ENCODE measurements around the gene CALN1. TPM values are rescaled to one million over a fixed set of nuclear protein-coding genes. Genes with fewer than 3 reads are reported as not detected.

The CALN1 gene
- total and polyA plus RNA-seq, 7 donors: 0.01 to 0.06 (median 0.02) TPM; not detected in 2

DNA sequence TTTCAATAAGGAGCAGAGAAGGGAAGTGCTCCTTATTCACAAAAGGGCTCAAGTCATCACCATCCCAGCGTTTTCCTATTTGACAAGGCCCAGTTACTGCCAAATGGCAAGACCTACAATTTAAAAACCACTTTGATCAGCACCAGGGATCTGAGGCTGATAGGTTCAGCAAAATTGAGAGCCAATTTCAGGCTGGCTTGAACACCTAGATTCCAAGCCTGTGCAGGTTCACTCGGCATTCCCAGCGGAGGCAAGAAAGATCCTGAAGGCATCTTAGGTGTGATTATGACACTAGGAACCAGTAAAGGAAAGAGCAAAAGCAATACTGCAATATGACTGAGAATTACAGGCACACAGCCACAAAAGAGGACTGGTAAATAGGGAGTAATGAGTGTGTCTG lies 441.4 kb downstream of the CALN1 start:
- Histone ChIP-seq H3K4me1 (no peaks in the 10 kb centered on the region), H3K27ac (no peak overlapping the region), H3K4me3 (no peak overlapping the region), H3K36me3 (ENCODE audit: insufficient read depth in 1 of 2, low read depth in 1 of 2) (no peaks in the 10 kb centered on the region), H3K9me3 (no peaks in the 10 kb centered on the region), H3K27me3 (ENCODE audit: insufficient read depth in 3 of 3, low read length in 2 of 3) (peaks cover 0 to 4% (median 0%) of the 10 kb centered on the region in 3 donors)
- intact Hi-C loops (cut with DNase I): no loop called here
- TF ChIP-seq, protein P1, sequence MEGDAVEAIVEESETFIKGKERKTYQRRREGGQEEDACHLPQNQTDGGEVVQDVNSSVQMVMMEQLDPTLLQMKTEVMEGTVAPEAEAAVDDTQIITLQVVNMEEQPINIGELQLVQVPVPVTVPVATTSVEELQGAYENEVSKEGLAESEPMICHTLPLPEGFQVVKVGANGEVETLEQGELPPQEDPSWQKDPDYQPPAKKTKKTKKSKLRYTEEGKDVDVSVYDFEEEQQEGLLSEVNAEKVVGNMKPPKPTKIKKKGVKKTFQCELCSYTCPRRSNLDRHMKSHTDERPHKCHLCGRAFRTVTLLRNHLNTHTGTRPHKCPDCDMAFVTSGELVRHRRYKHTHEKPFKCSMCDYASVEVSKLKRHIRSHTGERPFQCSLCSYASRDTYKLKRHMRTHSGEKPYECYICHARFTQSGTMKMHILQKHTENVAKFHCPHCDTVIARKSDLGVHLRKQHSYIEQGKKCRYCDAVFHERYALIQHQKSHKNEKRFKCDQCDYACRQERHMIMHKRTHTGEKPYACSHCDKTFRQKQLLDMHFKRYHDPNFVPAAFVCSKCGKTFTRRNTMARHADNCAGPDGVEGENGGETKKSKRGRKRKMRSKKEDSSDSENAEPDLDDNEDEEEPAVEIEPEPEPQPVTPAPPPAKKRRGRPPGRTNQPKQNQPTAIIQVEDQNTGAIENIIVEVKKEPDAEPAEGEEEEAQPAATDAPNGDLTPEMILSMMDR (IDR thresholded peaks at IDR 0.05): no peak
- 49 to 61% (median 58%) methylated on average over 3 of the region's 3 CpGs for WGBS, 3 donors
- no peak for DNase-seq
- no peak for ATAC-seq

DNA sequence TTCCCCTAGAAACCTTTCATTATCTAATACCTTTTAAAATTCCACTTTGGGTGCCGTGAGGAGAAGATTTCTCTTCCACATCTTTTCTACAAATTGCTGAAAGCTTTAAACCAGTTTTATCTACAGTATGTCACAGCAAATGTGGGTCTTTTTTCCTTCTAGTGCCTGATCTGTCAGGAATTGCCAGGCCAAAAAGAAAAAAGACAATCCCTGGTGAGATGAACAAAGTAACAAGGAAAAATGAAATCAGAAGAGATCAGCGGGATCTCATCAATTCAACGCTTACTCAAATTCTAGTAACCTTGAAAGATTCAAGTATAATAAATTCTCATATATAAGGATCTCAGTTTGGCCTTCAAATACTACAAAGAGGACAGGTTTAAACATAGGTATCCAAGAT lies 449.5 kb downstream of the CALN1 start:
- Histone ChIP-seq H3K27ac (no peak overlapping the region), H3K27me3 (ENCODE audit: insufficient read depth in 3 of 3, low read length in 2 of 3) (no peaks in the 10 kb centered on the region), H3K9me3 (peaks cover 5% of the 10 kb centered on the region), H3K4me1 (no peaks in the 10 kb centered on the region), H3K36me3 (ENCODE audit: insufficient read depth in 1 of 2, low read depth in 1 of 2) (no peaks in the 10 kb centered on the region), H3K4me3 (no peak overlapping the region)
- WGBS, 3 donors: 90 to 98% (median 93%) methylated on average over 3 of the region's 3 CpGs
- ATAC-seq (no peak), DNase-seq (no peak)
- intact Hi-C loops (cut with DNase I): no loop called here
- TF ChIP-seq, protein P1 (IDR thresholded peaks at IDR 0.05): no peak

DNA sequence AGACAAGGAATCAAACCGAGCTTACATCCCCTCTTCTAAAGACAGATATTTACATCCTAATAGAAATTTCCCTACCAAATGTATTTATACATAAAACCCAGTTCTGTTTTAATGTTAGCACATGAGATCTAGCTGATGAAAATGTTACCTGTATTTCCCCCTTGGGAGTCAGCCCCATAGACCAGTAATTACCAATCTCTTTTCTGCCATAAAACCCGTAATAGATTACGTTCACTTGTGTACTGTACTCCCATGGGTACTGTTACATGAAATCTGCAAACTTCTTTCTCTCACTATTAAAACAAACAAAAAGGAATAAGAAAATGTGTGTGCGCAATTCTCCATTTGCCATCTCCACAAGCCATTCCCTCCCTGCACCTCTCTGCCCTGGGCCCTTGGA lies 450.9 kb downstream of the CALN1 start:
- intact Hi-C loops (cut with DNase I): no loop called here
- WGBS, 3 donors: 78 to 83% (median 81%) methylated on average over 4 of the region's 4 CpGs
- TF ChIP-seq, protein P1 (IDR thresholded peaks at IDR 0.05): no peak
- no peaks in the 10 kb centered on the region for H3K36me3 ChIP-seq (ENCODE audit: insufficient read depth in 1 of 2, low read depth in 1 of 2)
- no peak for ATAC-seq
- DNase-seq: no peak
- H3K4me3 ChIP-seq: no peak overlapping the region
- H3K27me3 ChIP-seq (ENCODE audit: insufficient read depth in 3 of 3, low read length in 2 of 3): no peaks in the 10 kb centered on the region
- H3K27ac ChIP-seq: no peak overlapping the region
- peaks cover 5% of the 10 kb centered on the region for H3K9me3 ChIP-seq
- no peaks in the 10 kb centered on the region for H3K4me1 ChIP-seq

DNA sequence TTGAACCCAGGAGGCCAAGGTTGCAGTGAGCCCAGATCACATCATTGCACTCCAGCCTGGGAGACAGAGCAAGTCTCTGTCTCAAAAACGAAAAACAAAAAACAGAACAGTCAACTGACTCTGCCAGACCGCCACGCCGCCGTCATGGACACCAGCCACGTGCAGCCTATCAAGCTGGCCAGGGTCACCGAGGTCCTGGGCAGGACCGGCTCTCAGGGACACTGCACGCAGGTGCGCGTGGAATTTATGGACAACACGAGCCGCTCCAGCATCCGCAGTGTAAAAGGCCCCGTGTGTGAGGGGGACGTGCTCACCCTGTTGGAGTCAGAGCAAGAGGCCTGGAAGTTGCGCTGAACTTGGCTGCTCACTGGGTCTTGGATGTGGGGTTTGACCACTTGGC lies 470.0 kb downstream of the CALN1 start:
- Histone ChIP-seq H3K4me1 (no peaks in the 10 kb centered on the region), H3K4me3 (no peak overlapping the region), H3K9me3 (no peaks in the 10 kb centered on the region), H3K27ac (no peak overlapping the region), H3K27me3 (ENCODE audit: insufficient read depth in 3 of 3, low read length in 2 of 3) (no peaks in the 10 kb centered on the region), H3K36me3 (ENCODE audit: insufficient read depth in 1 of 2, low read depth in 1 of 2) (no peaks in the 10 kb centered on the region)
- no peak for DNase-seq
- TF ChIP-seq, protein P1 (IDR thresholded peaks at IDR 0.05): no peak
- intact Hi-C loops (cut with DNase I): no loop called here
- 91 to 93% (median 92%) methylated on average over 17 of the region's 17 CpGs for WGBS, 3 donors
- no peak for ATAC-seq

DNA sequence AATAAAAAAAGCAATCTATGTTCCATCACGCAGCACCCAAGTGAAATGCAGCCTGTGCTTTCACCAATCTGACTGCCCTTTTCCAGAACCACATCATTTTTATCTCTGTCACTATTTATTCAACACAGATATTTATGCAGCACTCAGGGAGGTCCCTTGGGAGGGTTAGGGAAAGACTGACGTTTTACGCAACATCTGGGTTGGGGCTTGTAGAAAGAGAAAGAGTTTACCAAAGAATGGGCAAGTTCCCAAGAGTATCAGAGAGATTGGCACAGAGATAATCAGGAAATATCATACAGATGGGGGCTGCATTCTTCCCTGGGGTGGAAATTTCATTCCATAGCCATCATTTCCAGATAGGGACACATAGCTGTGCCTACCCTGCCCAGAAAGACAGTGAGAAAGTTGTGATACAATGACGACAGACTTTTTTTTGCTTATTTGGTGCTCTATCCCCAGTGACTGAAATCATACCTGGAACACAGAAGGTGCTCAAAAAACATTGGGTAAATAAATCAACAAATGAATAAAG lies 474.2 kb downstream of the CALN1 start:
- H3K27me3 ChIP-seq (ENCODE audit: insufficient read depth in 3 of 3, low read length in 2 of 3): no peaks in the 10 kb centered on the region
- DNase-seq: no peak
- H3K9me3 ChIP-seq: no peaks in the 10 kb centered on the region
- TF ChIP-seq, protein P1 (IDR thresholded peaks at IDR 0.05): no peak
- no peak for ATAC-seq
- H3K27ac ChIP-seq: no peak overlapping the region
- H3K36me3 ChIP-seq (ENCODE audit: insufficient read depth in 1 of 2, low read depth in 1 of 2): no peaks in the 10 kb centered on the region
- no peak overlapping the region for H3K4me3 ChIP-seq
- intact Hi-C loops (cut with DNase I): no loop called here
- H3K4me1 ChIP-seq: no peaks in the 10 kb centered on the region
- WGBS, 3 donors: 54 to 57% (median 57%) methylated on average over 4 of the region's 4 CpGs

All from psoas muscle (tissue), 8 donors.